ENCODE results near the gene IDNK.

The IDNK gene

DNA sequence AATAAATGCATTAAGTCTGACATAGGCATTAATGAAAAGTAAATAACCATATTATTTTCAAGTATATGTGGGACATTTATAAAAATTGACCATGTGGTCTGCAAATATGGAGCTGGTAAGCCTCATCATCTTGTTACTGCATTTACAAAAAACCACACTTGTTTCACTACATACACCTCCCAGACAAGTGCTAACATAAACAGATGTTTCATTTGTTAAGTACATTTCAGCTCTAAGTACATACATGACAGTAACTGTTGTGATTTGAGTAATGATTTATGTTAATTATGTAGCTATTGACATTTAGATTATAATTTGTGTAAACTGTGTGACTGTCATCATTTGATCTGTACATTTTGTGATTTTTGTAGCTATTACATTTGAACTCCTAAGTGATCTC, 13.9 kb downstream of the IDNK start:
- peak in 1 of 2 donors; percentile 55 for ATAC-seq

DNA sequence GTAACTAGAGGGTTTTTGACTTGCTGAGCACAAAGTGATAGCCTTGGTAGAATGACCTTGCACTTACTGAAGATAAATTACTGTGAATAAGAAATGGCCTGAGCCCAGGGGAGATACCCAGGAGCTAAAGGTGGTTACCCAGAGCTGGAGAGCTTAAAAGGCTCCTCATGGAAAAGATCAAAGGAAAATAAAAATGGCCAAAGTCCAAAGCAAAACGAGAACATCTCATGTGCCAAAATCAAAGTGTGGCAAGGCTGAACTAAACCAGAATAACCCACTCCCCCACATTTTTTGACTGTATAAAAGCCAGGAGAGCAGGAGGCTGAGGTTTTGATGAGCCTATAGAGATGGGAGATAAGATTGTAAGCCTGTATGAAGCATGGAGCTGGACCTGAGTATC, 14.4 kb downstream of the IDNK start:
- ATAC-seq: no peak

DNA sequence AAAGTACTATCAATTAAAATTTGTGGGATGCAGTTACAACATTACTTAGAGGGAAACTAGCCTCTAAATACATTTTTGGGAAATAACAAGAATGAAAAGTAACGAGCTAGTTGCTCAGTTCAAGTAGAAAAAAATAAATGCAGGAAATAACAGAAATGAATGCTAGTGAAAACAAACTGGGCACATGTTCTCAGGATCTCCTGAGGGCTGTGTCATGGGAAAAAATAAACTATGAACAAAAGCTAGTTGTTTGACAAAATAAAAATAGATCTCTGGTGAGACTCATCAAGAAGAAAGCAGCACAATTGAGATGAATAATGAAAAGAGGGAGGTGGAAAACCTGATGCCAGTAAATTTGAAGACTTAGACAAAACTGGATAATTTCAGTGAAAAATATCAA, 16.3 kb downstream of the IDNK start:
- ATAC-seq: no peak

DNA sequence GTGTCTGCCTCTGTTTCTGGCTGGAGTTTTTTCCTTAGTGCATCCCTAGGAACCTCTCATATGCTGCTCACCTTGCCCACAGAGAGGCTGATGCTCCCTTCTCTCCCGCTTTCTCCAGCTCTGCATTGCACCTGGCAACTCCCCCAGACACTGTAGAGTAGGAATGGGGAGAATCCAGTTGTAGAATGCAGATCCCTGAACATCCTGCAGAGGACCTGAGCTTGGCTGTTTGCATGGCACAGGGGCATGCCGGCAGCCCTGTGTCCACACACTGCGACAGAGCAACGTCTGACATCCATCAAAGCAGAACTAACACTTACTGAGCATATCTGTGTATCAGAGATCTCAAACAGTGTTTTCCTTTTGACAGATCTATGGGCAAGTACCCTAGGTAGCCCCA, 19.9 kb downstream of the IDNK start:
- no peak for ATAC-seq

DNA sequence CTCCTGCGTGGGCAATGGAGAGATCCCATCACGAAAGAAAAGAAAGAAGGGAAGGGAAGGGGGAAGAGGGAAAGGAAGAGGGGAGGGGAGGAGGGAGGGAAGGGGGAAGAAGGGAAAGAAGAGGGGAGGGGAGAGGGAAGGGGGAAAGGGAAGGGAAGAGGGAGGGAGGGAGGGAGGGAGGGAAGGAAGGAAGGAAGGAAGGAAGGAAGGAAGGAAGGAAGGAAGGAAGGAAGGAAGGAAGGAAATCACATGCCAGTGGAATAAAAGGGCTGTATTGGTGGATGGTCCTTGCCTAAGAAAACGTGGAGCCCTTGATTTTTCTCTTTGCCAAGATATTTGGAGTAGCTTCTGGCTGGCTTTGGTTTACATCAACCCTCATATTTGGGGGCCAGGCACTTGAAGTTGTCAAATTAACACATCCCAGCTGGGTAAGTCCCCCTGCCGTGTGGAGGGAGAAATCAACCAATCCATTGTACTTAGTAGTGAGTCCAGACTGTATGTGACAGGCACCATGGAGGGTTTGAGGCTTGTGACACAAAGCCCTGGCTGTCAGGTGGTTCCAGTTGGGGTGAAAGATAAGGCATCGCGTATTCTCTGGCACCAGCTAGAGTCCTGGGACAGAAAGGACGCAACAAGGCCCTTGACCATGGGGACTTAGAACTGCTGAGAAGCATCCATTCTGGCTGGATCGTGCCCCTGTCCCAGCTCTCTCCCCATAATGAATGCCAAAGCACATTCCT, 23.7 kb downstream of the IDNK start:
- ATAC-seq: no peak

DNA sequence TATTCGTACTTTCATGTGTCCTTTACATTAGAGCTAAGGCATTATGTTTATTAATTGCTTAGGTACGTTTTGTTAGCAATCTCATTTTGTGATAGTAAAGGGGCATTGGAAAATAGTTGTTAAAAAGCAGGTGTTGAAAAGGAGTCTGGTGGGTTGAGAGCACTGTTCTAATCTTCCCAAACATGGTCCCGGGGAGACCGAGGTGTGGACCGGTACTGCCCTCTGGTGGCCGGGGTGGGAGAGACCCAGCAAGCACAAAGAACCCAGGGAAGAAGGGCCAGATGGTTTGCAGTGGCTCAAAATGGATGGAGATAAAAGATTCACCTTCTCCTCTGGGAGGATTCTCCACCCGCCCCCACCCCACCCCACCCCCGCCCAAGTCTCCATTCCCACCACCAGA, 26.1 kb downstream of the IDNK start:
- ATAC-seq: peak; percentile 69 to 73

DNA sequence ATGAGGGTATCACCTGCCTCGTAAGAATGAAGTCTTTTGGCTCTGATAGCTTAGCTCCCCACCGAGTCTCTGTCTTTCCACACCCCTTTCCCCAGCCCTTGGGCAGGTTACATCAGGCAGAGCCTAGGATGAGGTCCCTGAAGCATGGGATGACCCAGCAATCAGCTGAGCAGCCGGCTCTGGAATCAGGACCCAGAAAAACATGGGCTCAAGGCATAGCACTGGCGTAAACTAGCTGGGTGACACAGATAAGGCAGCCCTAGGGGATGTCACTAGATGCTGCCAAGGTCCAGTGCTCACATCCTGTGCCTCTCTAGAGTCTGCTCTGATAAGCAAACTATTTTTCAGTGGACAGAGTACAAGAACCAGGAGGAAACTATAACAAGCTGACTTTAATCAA, 26.6 kb downstream of the IDNK start:
- ATAC-seq: no peak

DNA sequence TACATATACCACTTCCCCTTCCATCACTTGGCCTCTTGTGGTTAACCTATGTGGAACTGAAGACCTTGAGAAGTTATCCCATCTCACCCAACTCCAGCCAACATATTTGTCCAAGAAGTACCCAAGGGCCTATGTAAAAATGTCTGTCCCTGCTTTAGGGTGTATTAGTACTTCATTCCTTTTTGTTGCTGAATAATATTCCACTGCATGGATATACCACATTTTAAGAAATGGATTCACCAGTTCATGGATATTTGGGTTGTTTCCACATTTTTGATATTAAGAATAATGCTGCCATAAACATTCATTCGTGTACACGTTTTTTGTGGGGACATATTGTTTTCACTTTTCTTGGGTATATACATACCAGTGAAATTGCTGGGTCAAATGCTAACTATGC, 28.6 kb downstream of the IDNK start:
- ATAC-seq: no peak

DNA sequence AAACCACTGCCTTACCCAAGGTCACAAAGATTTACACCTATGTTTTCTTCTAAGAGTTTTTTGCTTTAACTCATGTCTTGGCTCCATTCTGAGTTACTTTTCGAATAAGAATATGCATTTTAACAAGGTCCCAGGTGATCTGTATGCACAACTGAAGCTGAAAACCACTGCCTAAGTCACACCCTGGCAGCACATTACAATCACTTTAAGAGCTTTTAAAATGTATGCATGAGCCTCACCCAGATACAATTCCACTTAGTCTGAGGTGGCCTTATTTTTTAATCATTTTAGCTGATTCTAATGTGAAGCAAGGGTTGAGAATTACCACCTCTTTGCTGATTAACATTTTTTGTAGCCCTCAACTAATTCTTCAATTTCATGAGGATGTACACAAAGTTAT, 29.5 kb downstream of the IDNK start:
- no peak for ATAC-seq

DNA sequence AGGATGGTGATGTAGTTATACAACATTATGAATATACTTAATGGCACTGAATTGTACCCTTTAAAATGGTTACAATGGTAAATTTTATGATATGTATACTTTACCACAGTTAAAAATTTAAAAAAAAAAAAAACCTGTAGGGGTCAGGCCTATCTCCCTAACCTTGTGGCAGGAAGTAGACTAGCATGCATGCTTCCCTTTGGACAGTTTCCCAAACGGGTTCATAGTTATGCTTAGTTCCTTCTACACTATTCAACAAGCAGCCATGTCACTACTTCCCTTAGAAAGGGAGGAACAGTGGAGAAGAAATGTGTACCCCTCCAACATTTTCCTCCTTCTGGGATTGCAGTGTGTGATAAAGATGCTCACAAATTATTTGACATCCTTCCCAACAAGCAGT, 32.5 kb downstream of the IDNK start:
- no peak for ATAC-seq

DNA sequence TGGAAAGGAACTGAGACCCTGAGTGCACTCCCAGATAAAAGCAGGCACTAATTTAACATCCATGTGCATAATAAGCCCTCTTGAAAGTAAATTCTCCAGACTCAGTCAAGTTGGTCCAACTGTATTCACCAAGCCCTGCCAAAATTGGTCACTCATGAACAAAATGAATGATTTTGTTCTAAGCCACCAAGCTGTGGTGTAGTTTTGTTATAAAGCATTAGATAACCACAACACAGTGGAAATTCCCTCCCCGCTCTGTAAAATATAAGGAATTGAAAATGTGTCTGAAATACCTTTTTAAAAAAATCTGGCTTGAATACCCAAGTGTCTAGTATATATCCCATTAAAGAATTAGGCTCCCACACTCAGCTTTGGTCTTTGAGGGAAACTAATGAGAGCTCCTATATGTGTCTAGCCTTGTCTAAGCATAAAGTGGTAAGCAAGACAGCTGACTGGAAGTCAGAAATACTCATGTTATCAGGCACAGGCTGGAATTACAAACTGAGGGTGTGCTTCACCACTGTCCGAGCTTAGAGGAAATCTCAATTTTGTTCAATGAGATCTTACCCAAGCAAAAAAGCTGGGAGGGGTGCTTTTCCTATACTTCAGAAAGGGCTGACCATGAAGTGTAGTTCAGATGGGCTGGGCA, 33.2 kb downstream of the IDNK start:
- ATAC-seq: peak in 1 of 2 donors; percentile 24

DNA sequence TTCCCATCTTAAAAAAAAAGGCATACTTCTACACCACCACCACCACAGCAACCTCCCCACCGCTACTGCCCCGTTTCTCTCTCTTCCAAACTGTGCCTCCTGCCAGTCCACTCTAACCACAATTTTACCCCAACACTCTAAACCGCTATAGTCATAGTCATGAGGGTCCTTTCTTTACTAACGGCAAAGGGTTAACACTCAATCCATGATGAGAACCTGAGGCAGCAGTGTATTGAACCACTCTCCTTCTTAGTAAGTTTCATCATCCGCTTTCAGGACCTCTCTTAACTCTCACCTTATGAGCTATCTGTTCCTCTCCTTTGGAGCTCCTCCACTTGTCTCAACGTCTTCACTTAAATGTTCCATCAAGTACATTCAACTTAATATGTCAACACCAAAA, 34.0 kb downstream of the IDNK start:
- no peak for ATAC-seq

DNA sequence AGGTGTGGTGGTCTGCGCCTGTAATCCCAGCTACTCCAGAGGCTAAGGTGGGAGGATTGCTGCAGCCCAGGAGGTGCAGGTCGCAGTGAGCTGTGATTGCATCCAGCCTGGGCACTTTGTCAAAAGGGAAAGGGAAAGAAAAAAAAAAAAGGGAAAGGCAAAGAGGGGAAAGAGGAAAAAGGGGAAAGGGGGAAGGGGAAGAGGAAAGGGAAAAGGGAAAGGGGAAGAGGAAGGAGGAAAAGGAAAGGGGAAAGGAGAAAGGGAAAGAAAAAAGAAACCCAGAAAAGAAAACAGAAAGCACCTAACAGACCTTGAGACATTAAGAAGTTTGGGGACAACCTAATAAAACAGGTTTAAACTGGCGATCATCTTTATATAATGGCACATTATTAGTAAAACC, 40.0 kb downstream of the IDNK start:
- no peak for ATAC-seq

DNA sequence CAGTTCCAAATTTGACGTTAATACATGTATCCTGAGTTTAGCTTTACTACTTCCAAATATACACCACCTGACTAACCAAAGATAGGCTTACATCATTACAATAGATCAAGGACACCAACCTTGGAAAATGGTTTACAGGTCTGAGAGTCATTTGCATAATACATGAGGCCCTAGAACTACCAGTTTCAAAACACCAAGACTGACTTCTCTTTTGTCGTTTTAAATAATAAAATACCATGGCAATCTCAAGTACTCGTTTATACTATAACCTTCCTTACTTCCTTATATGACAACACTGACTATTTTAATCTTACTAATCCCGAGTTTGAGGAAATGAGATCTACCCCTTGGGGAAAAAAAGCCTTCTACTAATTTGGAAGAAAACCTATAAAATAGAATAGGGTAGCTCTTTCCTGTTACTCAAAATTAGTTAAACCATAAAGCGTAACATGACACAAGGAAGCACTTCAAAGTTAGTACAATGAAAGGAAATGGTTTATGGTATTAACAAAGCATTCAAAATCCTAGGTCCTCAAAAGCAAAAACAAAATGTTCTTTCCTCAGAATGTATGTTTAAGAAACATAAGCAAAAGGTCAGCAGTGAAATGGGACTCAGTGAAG, 42.7 kb downstream of the IDNK start:
- ATAC-seq: no peak

DNA sequence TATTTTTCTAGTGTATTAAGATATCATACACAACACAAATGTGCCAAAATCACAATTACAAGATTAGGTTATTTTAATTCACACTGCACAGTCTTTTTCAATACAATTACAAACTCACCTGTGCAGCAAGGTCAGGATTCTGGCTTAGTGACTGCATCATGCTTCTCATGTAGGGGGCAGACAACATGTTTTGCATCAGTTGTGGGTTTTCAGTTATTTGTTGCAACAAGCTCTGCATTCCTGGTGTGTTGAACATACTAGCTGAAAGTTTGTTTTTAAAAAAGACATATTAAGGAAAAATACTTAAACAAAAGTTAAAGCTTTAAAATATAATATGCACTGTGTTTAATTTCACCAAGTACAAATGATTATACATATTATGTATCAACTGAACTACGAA, 46.1 kb downstream of the IDNK start:
- no peak for ATAC-seq

DNA sequence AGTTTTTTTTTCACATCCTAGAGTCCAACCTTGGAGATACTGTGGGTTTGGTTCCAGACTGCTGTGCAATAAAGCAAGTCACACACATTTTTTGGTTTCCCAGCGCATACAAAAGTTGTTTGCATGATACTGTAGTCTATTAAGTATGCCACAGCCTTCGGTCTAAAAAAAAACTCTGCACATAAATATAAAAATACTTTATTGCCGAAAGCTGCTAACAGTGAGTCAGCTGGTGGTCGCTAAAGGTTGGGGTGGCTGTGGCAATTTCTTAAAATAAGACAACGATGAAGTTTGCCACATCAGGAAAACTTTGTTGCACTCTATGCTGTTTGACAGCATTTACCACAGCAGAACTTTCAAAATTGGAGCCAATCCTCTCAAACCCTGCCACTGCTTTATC, 47.4 kb downstream of the IDNK start:
- no peak for ATAC-seq

DNA sequence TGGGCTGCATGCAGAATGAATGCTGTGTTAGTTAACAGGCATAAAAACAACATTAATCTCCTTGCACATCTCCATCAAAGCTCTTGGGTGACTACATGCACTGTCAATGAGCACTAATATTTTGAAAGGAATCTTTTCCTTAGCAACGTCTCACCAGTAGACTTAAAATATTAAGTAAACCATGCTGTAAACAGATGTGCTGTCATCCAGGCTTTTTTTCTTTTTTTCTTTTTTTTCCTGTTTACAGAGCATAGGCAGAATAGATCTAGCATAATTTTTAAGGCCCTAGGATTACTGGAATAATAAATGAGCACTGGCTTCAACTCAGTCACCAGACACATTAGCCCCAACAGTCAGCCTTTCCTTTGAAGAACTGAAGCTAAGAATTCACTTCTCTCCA, 48.5 kb downstream of the IDNK start:
- ATAC-seq: no peak

DNA sequence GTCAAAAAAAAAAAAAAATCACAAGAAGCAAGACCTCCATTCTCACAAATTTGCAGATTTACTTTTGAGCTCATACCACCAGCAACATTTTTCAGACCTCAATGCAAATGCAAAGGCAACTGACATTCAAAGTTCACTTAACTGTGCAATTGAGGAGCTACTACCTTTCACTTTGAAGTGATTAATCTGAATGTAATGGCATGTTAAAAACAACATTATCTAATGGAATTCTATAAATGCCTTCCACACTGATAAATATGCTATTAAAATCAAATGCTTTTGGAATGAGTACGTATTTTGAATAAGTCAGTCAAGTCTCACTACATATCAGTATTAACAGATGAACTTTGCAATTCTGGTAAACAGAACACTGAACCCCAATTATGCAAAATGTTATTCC, 52.5 kb downstream of the IDNK start:
- ATAC-seq: no peak

DNA sequence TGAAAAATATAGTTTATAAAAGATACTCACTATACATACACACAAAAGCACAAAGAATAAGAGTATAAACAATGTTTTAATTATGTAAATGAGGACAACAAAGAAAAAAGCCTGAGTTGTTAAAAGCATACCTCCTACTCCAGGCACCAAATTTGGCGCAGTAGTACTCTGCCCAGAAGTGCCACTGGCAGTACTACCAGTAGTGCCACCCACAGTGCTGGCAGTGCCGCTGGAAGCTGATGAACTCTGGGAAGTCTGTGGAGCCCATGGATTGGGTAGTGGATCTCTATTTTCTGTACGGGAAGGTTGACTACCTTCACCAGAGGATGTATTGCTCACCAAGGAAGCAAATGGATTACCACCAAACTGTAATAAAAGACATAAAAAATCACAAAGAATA, 54.7 kb downstream of the IDNK start:
- no peak for ATAC-seq

DNA sequence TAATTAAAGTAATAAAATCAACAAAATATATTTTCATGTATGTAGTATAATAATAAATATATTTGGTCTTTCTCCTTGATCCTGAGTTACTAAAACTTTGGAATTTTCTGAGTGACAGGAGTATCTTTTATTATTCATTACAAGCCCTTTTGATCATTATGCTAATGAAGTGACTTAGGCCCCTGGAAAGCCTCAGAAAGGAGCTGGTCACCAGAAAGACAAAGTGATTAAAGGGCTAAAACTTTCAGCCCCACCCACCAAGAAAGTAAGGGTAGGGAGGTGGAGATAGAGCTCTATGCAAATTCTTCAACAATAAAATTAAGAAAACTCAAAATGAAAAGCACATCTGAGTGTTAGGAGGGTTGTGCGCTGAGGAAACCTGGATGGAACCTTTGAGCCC, 57.3 kb downstream of the IDNK start:
- no peak for ATAC-seq

DNA sequence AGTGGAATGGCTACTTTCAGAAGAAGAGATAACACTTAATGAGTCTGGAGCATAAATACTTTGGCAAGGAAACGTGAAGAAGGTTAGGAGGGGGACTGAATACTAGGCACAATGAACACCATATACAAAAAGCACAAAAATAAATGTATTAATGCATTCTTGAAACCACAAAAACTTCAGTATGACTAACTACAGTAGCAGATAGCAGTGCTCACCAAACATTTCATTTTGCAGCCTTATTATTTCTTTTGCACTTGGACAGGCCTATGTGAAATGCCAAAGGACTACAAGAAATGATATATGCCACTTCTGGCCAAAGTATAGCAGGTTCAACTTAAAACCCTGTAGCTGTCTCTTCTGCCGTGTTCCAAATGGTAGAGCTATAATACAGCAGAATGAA, 58.5 kb downstream of the IDNK start:
- ATAC-seq: no peak

DNA sequence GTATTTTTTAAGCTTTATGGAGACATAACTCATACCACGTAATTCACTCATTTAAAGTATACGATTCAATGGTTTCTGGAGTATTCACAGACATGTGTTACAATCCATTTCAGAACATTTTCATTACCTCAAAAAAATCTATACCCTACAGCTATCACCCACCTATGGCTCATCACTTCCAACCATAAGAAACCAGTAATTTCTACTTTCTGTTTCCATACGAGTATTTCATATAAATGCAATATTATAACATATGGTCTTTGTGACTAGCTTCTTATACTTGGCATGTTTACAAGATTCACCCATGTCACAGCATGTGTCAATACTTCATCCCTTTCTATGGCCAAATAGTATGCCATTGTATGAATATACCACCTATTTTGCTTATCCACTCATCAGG, 66.0 kb downstream of the IDNK start:
- ATAC-seq: peak; percentile 80 to 87

DNA sequence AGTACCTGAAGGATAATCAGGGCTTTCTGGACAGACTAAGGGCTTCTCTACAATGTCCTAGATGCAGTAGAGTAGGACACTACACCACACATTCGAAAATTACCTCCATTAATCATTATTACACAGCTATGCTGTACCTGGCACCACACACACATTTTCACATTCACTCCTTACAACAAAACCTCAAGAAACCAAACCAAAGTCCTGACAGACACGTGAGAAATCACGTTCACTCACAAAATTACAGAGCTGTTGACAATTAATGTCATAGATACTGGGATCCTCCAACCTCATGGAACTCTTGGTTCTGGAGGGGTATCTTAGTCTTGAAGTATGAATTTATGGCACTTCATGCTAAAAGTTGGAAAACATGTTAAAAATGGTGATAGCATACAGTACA, 68.5 kb downstream of the IDNK start:
- ATAC-seq: no peak
